Glomerular visceral epithelial cell (primary cell): ENCODE measurements around the gene ANO1.
"Not testable (repeated sequence)": the region's sequence is repeated elsewhere in the genome, so short reads cannot be mapped to it uniquely, and the experiment has no call there.

Experiments used
- DNase-seq: peaks from one replicate; pipeline ENCODE4 v3.0.0-alpha.2; 2016; ENCODE audit errors: extremely low spot score

ANO1 gene

GRCh38 chr11:70078095-70078780 is at the start of gene ANO1:
TSS of gene ANO1 (plus strand) at chr11:70078317. CDS start at chr11:70078607, 290 bp downstream.
- no peak for DNase-seq

- no peak for DNase-seq
These were observed 48.8 kb upstream of the ANO1 start for GRCh38 chr11:70029115-70029860.

- no peak for DNase-seq
These were observed 48.2 kb upstream of the ANO1 start for GRCh38 chr11:70029861-70030380.

GRCh38 chr11:70030412-70030811 is 47.7 kb upstream of the ANO1 start:
- DNase-seq = no peak

- no peak for DNase-seq
These were observed 46.3 kb upstream of the ANO1 start for GRCh38 chr11:70031631-70032469.

- DNase-seq = no peak
These were observed 45.7 kb upstream of the ANO1 start for GRCh38 chr11:70032470-70032795.

GRCh38 chr11:70032943-70033710 is 45.0 kb upstream of the ANO1 start:
- no peak for DNase-seq

- DNase-seq = no peak
These were observed 44.4 kb upstream of the ANO1 start for GRCh38 chr11:70033711-70034070.

GRCh38 chr11:70034740-70035365 is 43.3 kb upstream of the ANO1 start:
- DNase-seq = no peak

- not testable (repeated sequence) for DNase-seq
These were observed 42.5 kb upstream of the ANO1 start for GRCh38 chr11:70035665-70036064.

GRCh38 chr11:70036971-70037882 is 40.9 kb upstream of the ANO1 start:
- DNase-seq = no peak

- DNase-seq = no peak
These were observed 39.9 kb upstream of the ANO1 start for GRCh38 chr11:70038034-70038834.

GRCh38 chr11:70040452-70040851 is 37.7 kb upstream of the ANO1 start:
- DNase-seq = no peak

- no peak for DNase-seq
These were observed 37.1 kb upstream of the ANO1 start for GRCh38 chr11:70040869-70041501.

GRCh38 chr11:70043482-70043881 is 34.6 kb upstream of the ANO1 start:
- DNase-seq = no peak

- DNase-seq = no peak
These were observed 32.0 kb upstream of the ANO1 start for GRCh38 chr11:70046089-70046488.

GRCh38 chr11:70048279-70049024 is 29.7 kb upstream of the ANO1 start:
- DNase-seq = no peak

GRCh38 chr11:70049045-70049444 is 29.1 kb upstream of the ANO1 start:
- no peak for DNase-seq
